HCT116 (cell line): Measurements from ENCODE around the gene POP4.

Experiments used
- EZH2 ChIP-seq: fragments of 200-600 bp; sonication (generic); IDR thresholded peaks from 2 replicates; pipeline ENCODE4 v1.6.1; 2017; ENCODE audit warnings: antibody characterized with exemption, mixed run types
- JUND ChIP-seq: IDR thresholded peaks from 2 replicates; pipeline ENCODE4 v1.6.1; 2012
- TF ChIP-seq, protein P1 (sequence below), 3 experiments: fragments of 200-600 bp in 1 of 3; sonication (generic) in 1 of 3; IDR thresholded peaks in 2 of 3; conservative IDR thresholded peaks in 1 of 3; 2 replicates each; pipeline ENCODE4 v1.5.1; 2012 to 2017; ENCODE audit warnings: low read depth in 2 of 3, low read length in 2 of 3, antibody characterized with exemption in 1 of 3, borderline replicate concordance in 1 of 3, control low read depth in 1 of 3, mild to moderate bottlenecking in 1 of 3, mixed read lengths in 1 of 3, mixed run types in 1 of 3, moderate library complexity in 1 of 3; ENCODE audit not compliant: insufficient read depth in 1 of 3

DNA sequence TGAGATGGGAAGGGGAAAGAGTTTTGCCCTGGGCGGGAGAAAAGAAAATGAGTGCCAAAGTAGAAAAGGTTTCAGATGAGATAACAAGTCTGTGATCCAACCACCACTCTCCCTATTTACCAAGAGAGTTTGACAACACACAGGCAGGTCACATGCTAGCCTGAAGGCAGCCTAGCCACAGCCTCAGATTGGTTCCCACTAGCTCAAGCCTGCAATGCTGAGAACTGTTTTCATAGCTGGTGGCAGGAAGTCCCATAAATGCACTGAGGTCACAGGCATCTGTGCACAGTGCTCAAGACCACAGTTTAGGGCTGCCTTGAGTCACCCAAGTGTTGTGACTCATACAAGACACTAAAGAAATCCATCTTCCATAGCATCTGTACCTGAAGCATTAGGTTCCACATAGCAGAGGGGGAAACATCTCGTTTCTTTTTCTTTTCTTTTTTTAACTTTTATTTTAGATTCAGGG is 18.5 kb upstream of the POP4 start:
- no peak for TF ChIP-seq EZH2
- no peak for TF ChIP-seq JUND
- TF ChIP-seq, protein P1, sequence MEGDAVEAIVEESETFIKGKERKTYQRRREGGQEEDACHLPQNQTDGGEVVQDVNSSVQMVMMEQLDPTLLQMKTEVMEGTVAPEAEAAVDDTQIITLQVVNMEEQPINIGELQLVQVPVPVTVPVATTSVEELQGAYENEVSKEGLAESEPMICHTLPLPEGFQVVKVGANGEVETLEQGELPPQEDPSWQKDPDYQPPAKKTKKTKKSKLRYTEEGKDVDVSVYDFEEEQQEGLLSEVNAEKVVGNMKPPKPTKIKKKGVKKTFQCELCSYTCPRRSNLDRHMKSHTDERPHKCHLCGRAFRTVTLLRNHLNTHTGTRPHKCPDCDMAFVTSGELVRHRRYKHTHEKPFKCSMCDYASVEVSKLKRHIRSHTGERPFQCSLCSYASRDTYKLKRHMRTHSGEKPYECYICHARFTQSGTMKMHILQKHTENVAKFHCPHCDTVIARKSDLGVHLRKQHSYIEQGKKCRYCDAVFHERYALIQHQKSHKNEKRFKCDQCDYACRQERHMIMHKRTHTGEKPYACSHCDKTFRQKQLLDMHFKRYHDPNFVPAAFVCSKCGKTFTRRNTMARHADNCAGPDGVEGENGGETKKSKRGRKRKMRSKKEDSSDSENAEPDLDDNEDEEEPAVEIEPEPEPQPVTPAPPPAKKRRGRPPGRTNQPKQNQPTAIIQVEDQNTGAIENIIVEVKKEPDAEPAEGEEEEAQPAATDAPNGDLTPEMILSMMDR (IDR thresholded peaks at IDR 0.05 in 2 of 3, conservative IDR thresholded peaks at IDR 0.05 in 1 of 3; ENCODE audit: borderline replicate concordance in 1 of 3, insufficient read depth in 1 of 3, low read depth in 2 of 3, low read length in 2 of 3) = no peak
